Stimulated activated CD8-positive, alpha-beta memory T cell treated with anti-CD3 and anti-CD28 coated beads, Interleukin-4, amount 100 ng/mL, for 24 hours (primary cell): ENCODE results near the gene MAN1A1.

Experiments
- DNase-seq: peaks from one replicate; pipeline ENCODE4 v3.0.0-alpha.2; 2020; ENCODE audit warnings: low read depth

The MAN1A1 gene

GRCh38 chr6:119140196-119141140, 209.1 kb downstream of the MAN1A1 start:
- no peak for DNase-seq

GRCh38 chr6:119138906-119139541, 210.5 kb downstream of the MAN1A1 start:
- DNase-seq: no peak

- DNase-seq: no peak
These were observed 212.1 kb downstream of the MAN1A1 start for GRCh38 chr6:119137194-119138072.

GRCh38 chr6:119134752-119135151, 214.8 kb downstream of the MAN1A1 start:
- DNase-seq: no peak

- DNase-seq: no peak
These were observed 216.2 kb downstream of the MAN1A1 start for GRCh38 chr6:119133400-119133799.

GRCh38 chr6:119132261-119132981, 217.1 kb downstream of the MAN1A1 start:
- DNase-seq: no peak

GRCh38 chr6:119129968-119130484, 219.5 kb downstream of the MAN1A1 start:
- no peak for DNase-seq

- DNase-seq: no peak
These were observed 220.2 kb downstream of the MAN1A1 start for GRCh38 chr6:119129148-119129967.

GRCh38 chr6:119128252-119128912, 221.2 kb downstream of the MAN1A1 start:
- no peak for DNase-seq

- DNase-seq: no peak
These were observed 221.9 kb downstream of the MAN1A1 start for GRCh38 chr6:119127627-119128026.
